ENCODE measurements around the gene GMPPA. TPM values are rescaled to one million over a fixed set of nuclear protein-coding genes. Genes with fewer than 3 reads are reported as not detected.

The GMPPA gene
- polyA plus RNA-seq, 1 donor (not counting 4 experiments of a cell fraction or from before 2014, with no cell fraction given): 50.6 TPM

DNA sequence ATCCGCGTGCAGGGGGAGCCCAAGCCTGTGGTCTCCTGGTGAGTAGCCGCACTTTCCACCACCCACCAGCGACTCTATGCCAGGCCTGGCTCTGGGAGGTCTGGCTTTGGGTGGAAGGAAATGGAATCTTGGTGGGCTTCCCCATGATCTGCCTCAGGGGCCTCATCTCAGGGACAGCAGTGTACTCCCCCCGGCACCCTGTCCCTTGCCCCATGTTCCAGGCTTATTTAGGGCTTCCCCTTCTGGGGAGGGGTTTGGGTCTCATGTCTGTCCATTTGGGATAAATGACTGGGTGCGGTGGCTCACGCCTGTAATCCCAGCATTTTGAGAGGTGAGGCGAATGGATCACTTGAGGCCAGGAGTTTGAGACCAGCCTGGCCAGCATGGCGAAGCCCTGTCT, 36.3 kb upstream of the GMPPA start:
- H3K9ac ChIP-seq (ENCODE audit: control insufficient read depth, extremely low read depth, insufficient read depth, low read length): no peak overlapping the region
- H4K20me1 ChIP-seq (ENCODE audit: control insufficient read depth, extremely low read depth, insufficient read depth, low read length): no peaks in the 10 kb centered on the region
- no peaks in the 10 kb centered on the region for H3K27me3 ChIP-seq (ENCODE audit: control insufficient read depth, extremely low read depth, insufficient read depth, low read length)
- no peaks in the 10 kb centered on the region for H3K79me2 ChIP-seq (ENCODE audit: control insufficient read depth, insufficient read depth, low read length)
- peaks cover 26% of the 10 kb centered on the region for H3K4me1 ChIP-seq (ENCODE audit: control insufficient read depth, extremely low read depth, insufficient read depth, low read length)
- H3K9me1 ChIP-seq (ENCODE audit: control insufficient read depth, extremely low read depth, insufficient read depth, low read length): peaks cover 5% of the 10 kb centered on the region
- TF ChIP-seq EZH2 (IDR thresholded peaks at IDR 0.05; ENCODE audit: low read length): no peak
- TF ChIP-seq, protein P1, sequence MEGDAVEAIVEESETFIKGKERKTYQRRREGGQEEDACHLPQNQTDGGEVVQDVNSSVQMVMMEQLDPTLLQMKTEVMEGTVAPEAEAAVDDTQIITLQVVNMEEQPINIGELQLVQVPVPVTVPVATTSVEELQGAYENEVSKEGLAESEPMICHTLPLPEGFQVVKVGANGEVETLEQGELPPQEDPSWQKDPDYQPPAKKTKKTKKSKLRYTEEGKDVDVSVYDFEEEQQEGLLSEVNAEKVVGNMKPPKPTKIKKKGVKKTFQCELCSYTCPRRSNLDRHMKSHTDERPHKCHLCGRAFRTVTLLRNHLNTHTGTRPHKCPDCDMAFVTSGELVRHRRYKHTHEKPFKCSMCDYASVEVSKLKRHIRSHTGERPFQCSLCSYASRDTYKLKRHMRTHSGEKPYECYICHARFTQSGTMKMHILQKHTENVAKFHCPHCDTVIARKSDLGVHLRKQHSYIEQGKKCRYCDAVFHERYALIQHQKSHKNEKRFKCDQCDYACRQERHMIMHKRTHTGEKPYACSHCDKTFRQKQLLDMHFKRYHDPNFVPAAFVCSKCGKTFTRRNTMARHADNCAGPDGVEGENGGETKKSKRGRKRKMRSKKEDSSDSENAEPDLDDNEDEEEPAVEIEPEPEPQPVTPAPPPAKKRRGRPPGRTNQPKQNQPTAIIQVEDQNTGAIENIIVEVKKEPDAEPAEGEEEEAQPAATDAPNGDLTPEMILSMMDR (optimal IDR thresholded peaks at IDR 0.05 in 1 of 3, IDR thresholded peaks at IDR 0.05 in 1 of 3, conservative IDR thresholded peaks at IDR 0.05 in 1 of 3; ENCODE audit: extremely low read depth in 1 of 3, insufficient read depth in 2 of 3, low read length in 3 of 3): no peak
- DNase-seq (ENCODE audit: low read depth, low spot score): no peak
- H2AFZ ChIP-seq (ENCODE audit: control insufficient read depth, low read length): no peak overlapping the region
- no peak overlapping the region for H3K27ac ChIP-seq (ENCODE audit: control insufficient read depth, insufficient read depth, low read length)
- dilution Hi-C loops (cut with MboI; ENCODE audit: extremely low pct_ligation_motif_present, low sequenced_read_pairs): no loop called here
- FAIRE-seq: no peak
- no peak overlapping the region for H3K4me2 ChIP-seq (ENCODE audit: control insufficient read depth, extremely low read depth, insufficient read depth, low read depth, low read length)
- H3K9me3 ChIP-seq (ENCODE audit: control insufficient read depth, low read depth, low read length): no peaks in the 10 kb centered on the region
- peaks cover 5 to 19% of the 10 kb centered on the region in 2 experiments for H3K36me3 ChIP-seq (ENCODE audit: control insufficient read depth in 2 of 2, extremely low read depth in 1 of 2, insufficient read depth in 2 of 2, low read length in 2 of 2)
- H3K4me3 ChIP-seq (ENCODE audit: control insufficient read depth in 2 of 3, extremely low read depth in 1 of 3, insufficient read depth in 2 of 3, low read depth in 1 of 3, low read length in 3 of 3): no peak overlapping the region

DNA sequence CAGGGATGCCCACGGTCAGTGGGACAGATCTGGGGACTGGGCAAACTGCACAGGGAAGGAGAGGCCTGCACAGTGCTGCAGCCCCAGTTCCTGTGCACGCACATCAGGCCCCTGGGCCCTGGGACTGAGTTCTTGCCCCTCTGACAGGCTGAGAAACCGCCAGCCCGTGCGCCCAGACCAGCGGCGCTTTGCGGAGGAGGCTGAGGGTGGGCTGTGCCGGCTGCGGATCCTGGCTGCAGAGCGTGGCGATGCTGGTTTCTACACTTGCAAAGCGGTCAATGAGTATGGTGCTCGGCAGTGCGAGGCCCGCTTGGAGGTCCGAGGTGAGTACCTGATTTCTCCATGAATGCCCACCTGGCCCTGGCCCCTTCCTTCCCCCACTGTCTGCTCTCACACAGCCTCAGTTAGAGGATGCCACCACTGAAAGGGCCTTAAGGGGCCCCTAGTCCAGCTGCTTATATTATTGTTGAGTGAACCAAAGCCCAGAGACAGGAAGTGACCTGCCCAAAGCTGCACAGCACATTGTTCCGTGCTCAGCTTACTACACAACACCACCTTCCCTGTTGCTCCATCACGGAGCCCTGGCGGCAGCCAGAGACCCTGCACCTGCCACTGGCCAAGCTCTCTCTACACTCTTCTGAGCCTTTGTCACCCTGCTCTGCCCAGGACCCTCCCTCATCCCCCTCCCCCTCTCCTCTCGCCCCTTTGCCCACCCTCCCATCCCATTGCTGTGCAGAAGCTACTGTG, 34.2 kb upstream of the GMPPA start:
- Histone ChIP-seq H3K79me2 (ENCODE audit: control insufficient read depth, insufficient read depth, low read length) (no peaks in the 10 kb centered on the region), H3K27ac (ENCODE audit: control insufficient read depth, insufficient read depth, low read length) (no peak overlapping the region), H3K9ac (ENCODE audit: control insufficient read depth, extremely low read depth, insufficient read depth, low read length) (no peak overlapping the region), H3K9me1 (ENCODE audit: control insufficient read depth, extremely low read depth, insufficient read depth, low read length) (peaks cover 5% of the 10 kb centered on the region), H3K4me1 (ENCODE audit: control insufficient read depth, extremely low read depth, insufficient read depth, low read length) (peaks cover 19% of the 10 kb centered on the region), H3K9me3 (ENCODE audit: control insufficient read depth, low read depth, low read length) (no peaks in the 10 kb centered on the region), H3K4me2 (ENCODE audit: control insufficient read depth, extremely low read depth, insufficient read depth, low read depth, low read length) (no peak overlapping the region), H2AFZ (ENCODE audit: control insufficient read depth, low read length) (no peak overlapping the region), H4K20me1 (ENCODE audit: control insufficient read depth, extremely low read depth, insufficient read depth, low read length) (no peaks in the 10 kb centered on the region), H3K27me3 (ENCODE audit: control insufficient read depth, extremely low read depth, insufficient read depth, low read length) (no peaks in the 10 kb centered on the region), H3K36me3 (ENCODE audit: control insufficient read depth in 2 of 2, extremely low read depth in 1 of 2, insufficient read depth in 2 of 2, low read length in 2 of 2) (peaks cover 8 to 19% of the 10 kb centered on the region in 2 experiments), H3K4me3 (ENCODE audit: control insufficient read depth in 2 of 3, extremely low read depth in 1 of 3, insufficient read depth in 2 of 3, low read depth in 1 of 3, low read length in 3 of 3) (no peak overlapping the region)
- dilution Hi-C loops (cut with MboI; ENCODE audit: extremely low pct_ligation_motif_present, low sequenced_read_pairs): no loop called here
- FAIRE-seq (no peak), DNase-seq (ENCODE audit: low read depth, low spot score) (no peak)
- no peak for TF ChIP-seq EZH2 (IDR thresholded peaks at IDR 0.05; ENCODE audit: low read length)
- TF ChIP-seq, protein P1 (optimal IDR thresholded peaks at IDR 0.05 in 1 of 3, IDR thresholded peaks at IDR 0.05 in 1 of 3, conservative IDR thresholded peaks at IDR 0.05 in 1 of 3; ENCODE audit: extremely low read depth in 1 of 3, insufficient read depth in 2 of 3, low read length in 3 of 3): no peak
